Upper lobe of right lung (tissue), 1 donor: ENCODE data around the gene TRMT10B. TPM values are rescaled to one million over a fixed set of nuclear protein-coding genes. Genes with fewer than 3 reads are reported as not detected.

Experiments
- ATAC-seq: fragments of 200-7000 bp; cut with Tn5 transposase; one replicate; pipeline ENCODE4 v1.9.1; 2020; ENCODE audit warnings: mild to moderate bottlenecking, moderate library complexity
- DNase-seq: peaks from one replicate; pipeline ENCODE4 v3.0.0-alpha.2; 2020
- H3K27ac ChIP-seq: fragments of 200-600 bp; one replicate; pipeline ENCODE4 v1.8.0; 2022
- H3K27me3 ChIP-seq: fragments of 200-600 bp; one replicate; pipeline ENCODE4 v1.8.0; 2022; ENCODE audit warnings: mild to moderate bottlenecking
- H3K36me3 ChIP-seq: fragments of 200-600 bp; one replicate; pipeline ENCODE4 v1.8.0; 2022
- H3K4me1 ChIP-seq: fragments of 200-600 bp; one replicate; pipeline ENCODE4 v1.8.0; 2022
- H3K4me3 ChIP-seq: fragments of 200-600 bp; one replicate; pipeline ENCODE4 v1.8.0; 2022; ENCODE audit warnings: mild to moderate bottlenecking
- H3K9me3 ChIP-seq: fragments of 200-600 bp; one replicate; pipeline ENCODE4 v1.8.0; 2022
- intact Hi-C: fragments of 100-400 bp; cut with DNase I; formaldehyde crosslinking; loops from one replicate; pipeline ENCODE4 v1.11.0; 2022
- total RNA-seq: library from RNA; stranded (reverse); fragmentation: NEBNext Ultra II Directional; extraction: Animal tissue kit (Norgen Biotek cat#: 25700); gene quantifications from one replicate; pipeline ENCODE4 v1.2.1, GENCODE V29; 2021
- TF ChIP-seq, protein P1 (sequence below): fragments of 200-600 bp; IDR thresholded peaks from one replicate; pipeline ENCODE4 v1.8.0; 2022; ENCODE audit warnings: antibody characterized with exemption
- donor health status: DM: no; HTN: yes; CAD: no; lungs with severe emphysema.

The TRMT10B gene
- total RNA-seq, 1 donor from 2014 or later, result 11.8 TPM

DNA sequence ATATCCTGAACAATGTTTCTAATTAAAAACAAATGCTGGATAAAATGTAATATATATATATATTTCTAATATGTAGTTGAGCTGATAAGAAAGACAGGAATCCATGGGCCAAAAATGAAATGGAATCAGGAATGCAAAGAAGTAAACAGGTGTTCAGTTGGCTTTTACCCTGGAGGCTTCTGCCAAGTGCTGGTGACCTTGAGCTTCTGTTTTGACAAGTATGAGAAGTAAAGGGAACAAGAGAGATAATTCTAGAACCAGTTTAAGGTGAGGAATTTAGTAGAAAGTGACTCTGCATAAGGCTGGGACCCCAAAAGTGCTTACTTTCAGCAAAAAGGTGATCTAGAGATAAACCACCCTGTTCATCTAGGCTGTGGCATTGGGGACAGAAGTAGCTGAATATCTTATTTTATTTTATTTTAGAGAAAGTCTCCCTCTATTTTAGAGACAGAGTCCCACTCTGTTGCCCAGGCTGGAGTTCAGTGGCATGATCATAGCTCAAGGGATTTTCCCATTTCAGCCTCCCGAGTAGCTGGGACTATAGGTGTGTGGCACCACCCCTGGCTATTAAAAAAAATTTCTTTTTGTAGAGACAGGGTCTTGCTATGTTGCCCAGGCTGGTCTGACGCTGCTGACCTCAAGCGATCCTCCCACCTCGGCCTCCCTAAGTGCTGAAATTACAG, 74.0 kb downstream of the TRMT10B start:
- TF ChIP-seq, protein P1, sequence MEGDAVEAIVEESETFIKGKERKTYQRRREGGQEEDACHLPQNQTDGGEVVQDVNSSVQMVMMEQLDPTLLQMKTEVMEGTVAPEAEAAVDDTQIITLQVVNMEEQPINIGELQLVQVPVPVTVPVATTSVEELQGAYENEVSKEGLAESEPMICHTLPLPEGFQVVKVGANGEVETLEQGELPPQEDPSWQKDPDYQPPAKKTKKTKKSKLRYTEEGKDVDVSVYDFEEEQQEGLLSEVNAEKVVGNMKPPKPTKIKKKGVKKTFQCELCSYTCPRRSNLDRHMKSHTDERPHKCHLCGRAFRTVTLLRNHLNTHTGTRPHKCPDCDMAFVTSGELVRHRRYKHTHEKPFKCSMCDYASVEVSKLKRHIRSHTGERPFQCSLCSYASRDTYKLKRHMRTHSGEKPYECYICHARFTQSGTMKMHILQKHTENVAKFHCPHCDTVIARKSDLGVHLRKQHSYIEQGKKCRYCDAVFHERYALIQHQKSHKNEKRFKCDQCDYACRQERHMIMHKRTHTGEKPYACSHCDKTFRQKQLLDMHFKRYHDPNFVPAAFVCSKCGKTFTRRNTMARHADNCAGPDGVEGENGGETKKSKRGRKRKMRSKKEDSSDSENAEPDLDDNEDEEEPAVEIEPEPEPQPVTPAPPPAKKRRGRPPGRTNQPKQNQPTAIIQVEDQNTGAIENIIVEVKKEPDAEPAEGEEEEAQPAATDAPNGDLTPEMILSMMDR, result no peak
- no peaks in the 10 kb centered on the region for H3K4me1 ChIP-seq
- intact Hi-C loops, result no loop called here
- no peaks in the 10 kb centered on the region for H3K27me3 ChIP-seq
- no peak overlapping the region for H3K4me3 ChIP-seq
- peaks cover 31% of the 10 kb centered on the region for H3K36me3 ChIP-seq
- DNase-seq (no peak), ATAC-seq (no peak)
- H3K9me3 ChIP-seq, result no peaks in the 10 kb centered on the region
- no peak overlapping the region for H3K27ac ChIP-seq

Other genes starting within 250 kb of the TRMT10B start
- gene FBXO10, start 177.4 kb upstream of the TRMT10B start, total RNA-seq, result 8.0 TPM
- 60.7 TPM for gene TOMM5, start 161.2 kb upstream of the TRMT10B start, total RNA-seq
- not detected for gene FRMPD1, start 102.9 kb upstream of the TRMT10B start, total RNA-seq
- gene EXOSC3, start 31.3 kb downstream of the TRMT10B start, total RNA-seq, result 23.7 TPM
- gene DCAF10, start 47.0 kb downstream of the TRMT10B start, total RNA-seq, result 25.2 TPM
- 24.5 TPM for gene SLC25A51, start 150.3 kb downstream of the TRMT10B start, total RNA-seq